GM12878 (cell line): Measurements from ENCODE around the gene GRN. TPM values are rescaled to one million over a fixed set of nuclear protein-coding genes. Genes with fewer than 3 reads are reported as not detected.

Experiments
- ATAC-seq: fragments of 200-7000 bp; cut with Tn5 transposase; 3 replicates; pipeline ENCODE4 v1.9.1; 2020; ENCODE audit warnings: mild to moderate bottlenecking, moderate library complexity
- BruUV-seq: library from RNA; stranded (reverse); fragments of 400-500 nt; replicated peaks from 2 replicates; lab custom pipeline; 2021; lab: Mats Ljungman, UMichigan
- CTCF ChIA-PET: fragments of 300-600 bp; sonication (Branson Sonifier 250); formaldehyde crosslinking; extraction: SDS; loops from one replicate; lab custom pipeline; 2021; ENCODE audit warnings: inconsistent platforms; lab: Yijun Ruan, JAX
- POLR2A ChIA-PET: fragments of 350-600 bp; formaldehyde crosslinking; extraction: SDS; loops from one replicate; lab custom pipeline; 2021; ENCODE audit warnings: inconsistent platforms; lab: Charles Lee
- RAD21 ChIA-PET: fragments of 300-600 bp; sonication (Branson Sonifier 250); formaldehyde crosslinking; loops from one replicate; lab custom pipeline; 2023; ENCODE audit warnings: antibody characterized with exemption; ENCODE audit not compliant: unreplicated experiment; lab: Charles Lee
- SMC1A ChIA-PET: fragments of 300-600 bp; sonication (Branson Sonifier 250); formaldehyde crosslinking; loops from one replicate; lab custom pipeline; 2023; ENCODE audit not compliant: unreplicated experiment, uncharacterized antibody; lab: Charles Lee
- DNase-seq: peaks from one replicate; pipeline ENCODE4 v3.0.0-alpha.2; 2011; ENCODE audit warnings: low read depth, low spot score
- FAIRE-seq: peaks from 3 replicates; lab custom pipeline; 2011; peaks lifted over from hg19 to GRCh38; lab: Jason Lieb, UNC
- H2AFZ ChIP-seq: 2 replicates; pipeline ENCODE4 v1.6.0; 2011; ENCODE audit warnings: low read depth, low read length, control low read depth; ENCODE audit not compliant: control insufficient read depth
- H3K27ac ChIP-seq: 2 replicates; pipeline ENCODE4 v1.5.1; 2011; ENCODE audit warnings: control low read depth; ENCODE audit not compliant: control insufficient read depth, insufficient read depth
- H3K27me3 ChIP-seq, 2 experiments: replicated peaks in 1 of 2; 2 replicates each; pipeline versions ENCODE4 v1.6.0 to v1.6.1; 2011; ENCODE audit warnings: low read length in 1 of 2; ENCODE audit not compliant: control insufficient read depth in 2 of 2, insufficient read depth in 2 of 2
- H3K36me3 ChIP-seq, 2 experiments: 2 replicates each; pipeline ENCODE4 v1.5.1; 2011; ENCODE audit warnings: low read length in 1 of 2; ENCODE audit not compliant: control insufficient read depth in 2 of 2, insufficient read depth in 2 of 2
- H3K4me1 ChIP-seq: 2 replicates; pipeline ENCODE4 v1.6.1; 2011; ENCODE audit warnings: mild to moderate bottlenecking, low read length, moderate library complexity, mixed read lengths; ENCODE audit not compliant: control insufficient read depth, insufficient read depth
- H3K4me2 ChIP-seq: 2 replicates; pipeline ENCODE4 v1.6.0; 2011; ENCODE audit warnings: control low read depth; ENCODE audit not compliant: control insufficient read depth, insufficient read depth
- H3K4me3 ChIP-seq: fragments of 200-600 bp; sonication (generic); 2 replicates; pipeline ENCODE4 v1.5.1; 2016
- H3K79me2 ChIP-seq: 2 replicates; pipeline ENCODE4 v1.6.0; 2011; ENCODE audit warnings: low read length; ENCODE audit not compliant: control insufficient read depth, insufficient read depth
- H3K9ac ChIP-seq: 2 replicates; pipeline ENCODE4 v1.8.0; 2011; ENCODE audit warnings: low read length, control low read depth, mixed read lengths; ENCODE audit not compliant: control insufficient read depth, insufficient read depth
- H3K9me3 ChIP-seq: replicated peaks from 3 replicates; pipeline ENCODE4 v1.5.1; 2011; ENCODE audit warnings: mild to moderate bottlenecking, low read length; ENCODE audit not compliant: control insufficient read depth, insufficient read depth
- H4K20me1 ChIP-seq: 2 replicates; pipeline ENCODE4 v1.6.0; 2011; ENCODE audit not compliant: control insufficient read depth, insufficient read depth
- MYB ChIP-seq: fragments of 150-350 bp; IDR thresholded peaks from 2 replicates; pipeline ENCODE4 v1.6.1; 2014; ENCODE audit warnings: mild to moderate bottlenecking, low read depth, low read length, borderline replicate concordance
- POLR2A ChIP-seq: IDR thresholded peaks from 2 replicates; pipeline ENCODE4 v1.6.1; 2011; ENCODE audit warnings: low read depth, mild to moderate bottlenecking, low read length
- WGBS: methylation state at CpG from one replicate; pipeline ENCODE4 v1.1.6; 2016; ENCODE audit warnings: low lambda C conversion rate; ENCODE audit not compliant: insufficient replicate concordance, insufficient coverage; ENCODE audit errors: missing lambda C conversion rate; 5-methylcytosine and 5-hydroxymethylcytosine counted together
- in situ Hi-C: fragments of 300-500 bp; cut with MboI; formaldehyde crosslinking; loops from 9 replicates; pipeline ENCODE4 v1.14.3; 2018; ENCODE audit warnings: mixed read lengths
- intact Hi-C: fragments of 100-400 bp; cut with micrococcal nuclease; formaldehyde crosslinking; loops from one replicate; pipeline ENCODE4 v1.14.2; 2022; ENCODE audit not compliant: unreplicated experiment
- polyA plus RNA-seq, 11 experiments: library from polyadenylated mRNA; depleted of rRNA in 4 of 11; unstranded in 6 of 11; stranded (reverse) in 5 of 11; fragments of >200 nt; fragmentation: Nextera tagmentation in 4 of 11; fragmentation: Illumina TruSeq in 1 of 11; extraction: Ambion mirVana in 4 of 11; extraction: Trizol in 1 of 11; gene quantifications; 1 replicate in 1 of 11; 2 replicates in 10 of 11; pipeline versions ENCODE4 v1.2.1 to v1.2.3, GENCODE V29; 2011 to 2016; ENCODE audit warnings: inconsistent platforms in 2 of 11, missing spikeins in 2 of 11, low read depth in 1 of 11
- total RNA-seq, 4 experiments: library from RNA; depleted of rRNA in 3 of 4; stranded (reverse); fragments of >200 nt in 3 of 4; fragmentation: Illumina TruSeq in 1 of 4; extraction: Trizol in 1 of 4; gene quantifications; 2 replicates each; pipeline versions ENCODE4 v1.2.1 to v1.2.3, GENCODE V29; 2013 to 2021

Gene GRN
- total and polyA plus RNA-seq, 10 of the 15 experiments (the other 5 are each of a cell fraction or from before 2014, with no cell fraction given) = 22.3 to 389 (median 139) TPM

- no TSS peak for BruUV-seq
- Histone ChIP-seq H3K4me3 (no peak overlapping the region), H3K4me2 (no peak overlapping the region), H4K20me1 (no peaks in the 10 kb centered on the region), H3K27me3 (no peaks in the 10 kb centered on the region), H3K9ac (no peak overlapping the region), H3K9me3 (no peaks in the 10 kb centered on the region), H3K79me2 (no peaks in the 10 kb centered on the region)
- ATAC-seq = no peak
- ChIA-PET POLR2A (no interaction called here), CTCF (interaction anchor here (0.9 to 8.1 kb wide), 4 partner anchors 30 to 125 kb away, joined by 3 to 97 read pairs (median 3); no protein-coding TSS in a partner anchor)
- in situ Hi-C loops = no loop called here
- no peak for DNase-seq
- intact Hi-C loops = no loop called here
- peak; percentile 47 for TF ChIP-seq POLR2A
- TF ChIP-seq MYB = no peak
- TF ChIP-seq, all 136 proteins: peak for 1
- FAIRE-seq = no peak
- Histone ChIP-seq H2AFZ (no peak overlapping the region), H3K4me1 (peaks cover 5% of the 10 kb centered on the region), H3K36me3 (peaks cover 19 to 33% of the 10 kb centered on the region in 2 experiments), H3K27ac (no peak overlapping the region)
- SMC1A ChIA-PET = interaction anchor here (3.0 kb wide), 1 partner anchor 126 kb away, joined by 13 read pairs; no protein-coding TSS in a partner anchor
- RAD21 ChIA-PET = interaction anchor here (5.3 kb wide), 1 partner anchor 125 kb away, joined by 31 read pairs; no protein-coding TSS in a partner anchor
- 92% methylated on average over 8 of the region's 8 CpGs for WGBS
These were observed 52.7 kb downstream of the GRN start for GRCh38 chr17:44397479-44398440.
